NK-92 (cell line): Measurements from ENCODE around the gene RNASEL.
"Not testable (repeated sequence)": the region's sequence is repeated elsewhere in the genome, so short reads cannot be mapped to it uniquely, and the experiment has no call there.

Experiments used
- DNase-seq: peaks from one replicate; lab custom pipeline; 2025; ENCODE audit not compliant: unreplicated experiment; lab: John Stamatoyannopoulos, UW

RNASEL gene

GRCh38 chr1:182567629-182568028 is 21.4 kb downstream of the RNASEL start:
- no peak for DNase-seq

DNA sequence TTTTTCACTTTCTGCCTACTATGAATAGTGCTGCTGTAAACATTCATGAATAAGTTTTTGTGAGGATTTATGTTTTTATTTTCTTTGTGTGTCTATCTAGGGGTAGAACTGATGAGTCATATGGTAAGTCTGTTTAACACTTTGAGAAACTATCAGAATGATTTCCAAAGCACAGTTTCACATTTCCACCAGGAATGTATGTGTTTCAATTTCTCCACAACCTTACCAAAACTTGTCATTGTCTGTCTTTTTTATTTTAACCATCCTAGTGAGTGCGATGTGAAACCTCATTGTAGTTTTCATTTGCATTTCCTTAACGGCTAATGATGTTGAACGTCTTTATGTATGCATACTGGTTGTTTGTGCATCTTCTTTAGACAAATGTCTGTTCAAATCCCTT is 23.5 kb downstream of the RNASEL start:
- no peak for DNase-seq

GRCh38 chr1:182564406-182565004 is 24.6 kb downstream of the RNASEL start:
- DNase-seq, result no peak

- DNase-seq, result no peak
These were observed 26.0 kb downstream of the RNASEL start for GRCh38 chr1:182563095-182563494.

GRCh38 chr1:182561456-182561855 is 27.6 kb downstream of the RNASEL start:
- no peak for DNase-seq

DNA sequence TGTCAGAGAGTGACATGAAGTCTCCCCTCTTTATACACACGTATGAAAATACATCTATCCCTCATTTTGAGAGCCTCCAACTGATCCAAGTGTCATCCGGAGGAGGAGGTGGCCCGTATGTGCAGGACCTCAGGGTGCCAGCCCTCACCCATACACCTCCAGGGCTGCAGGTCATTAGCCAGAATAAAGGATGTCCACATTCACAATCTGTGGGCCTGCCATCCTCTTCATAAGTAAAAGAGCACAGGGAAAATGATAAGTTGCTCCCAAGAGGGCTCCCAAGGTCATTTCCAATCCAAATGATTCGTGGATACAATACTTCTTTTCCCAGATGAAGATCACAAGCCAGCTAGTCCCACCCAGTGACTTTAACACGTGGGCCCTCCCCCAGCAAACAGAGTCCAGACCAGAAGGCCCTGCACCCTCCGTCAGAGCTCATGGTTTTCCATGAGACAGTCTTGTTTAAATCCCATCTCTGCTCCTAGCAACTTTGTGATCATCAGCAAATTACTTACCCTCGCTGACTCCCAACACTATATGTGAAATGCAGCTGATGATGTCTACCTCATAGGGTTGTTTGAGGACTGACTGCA is 28.6 kb downstream of the RNASEL start:
- DNase-seq, result no peak

DNA sequence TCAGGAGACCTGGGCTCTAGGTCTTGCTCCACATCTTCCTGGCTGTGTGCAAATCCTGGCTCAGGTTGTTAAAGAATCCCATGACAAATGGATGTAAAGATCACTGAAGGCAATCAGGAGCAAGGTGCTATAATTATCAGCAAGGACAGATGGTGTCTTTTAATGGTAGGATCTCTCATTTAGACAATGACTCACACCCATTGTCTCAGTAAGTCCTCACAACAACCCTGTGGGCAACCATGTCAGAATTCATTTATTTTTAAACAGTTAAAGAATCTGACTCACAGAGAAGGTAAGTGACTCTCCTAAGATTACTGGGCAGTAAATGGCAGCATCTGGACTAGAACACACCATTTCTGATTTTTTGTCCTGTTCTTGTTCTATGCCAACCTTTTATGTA is 32.8 kb downstream of the RNASEL start:
- no peak for DNase-seq

- DNase-seq, result no peak
These were observed 33.6 kb downstream of the RNASEL start for GRCh38 chr1:182555493-182555892.

DNA sequence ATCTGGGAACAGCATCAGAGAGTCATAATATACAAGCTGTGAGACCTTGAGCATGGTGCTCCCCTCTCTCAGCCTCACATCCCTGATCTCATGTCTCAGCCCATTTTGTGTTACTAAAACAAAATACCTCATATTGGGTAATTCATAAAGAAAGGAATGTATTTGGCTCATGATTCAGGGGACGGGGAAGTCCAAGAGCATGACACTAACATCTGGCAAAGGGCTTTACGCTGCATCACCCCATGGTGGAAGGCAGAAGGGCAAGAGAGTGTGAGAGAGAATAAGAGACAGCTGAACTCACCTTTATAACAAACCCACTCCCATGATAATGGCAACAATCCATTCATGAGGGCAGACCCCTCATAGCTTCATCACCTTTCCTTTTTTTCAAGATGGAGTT is 36.5 kb downstream of the RNASEL start:
- DNase-seq, result no peak

GRCh38 chr1:182549811-182550210 is 39.2 kb downstream of the RNASEL start:
- no peak for DNase-seq

DNA sequence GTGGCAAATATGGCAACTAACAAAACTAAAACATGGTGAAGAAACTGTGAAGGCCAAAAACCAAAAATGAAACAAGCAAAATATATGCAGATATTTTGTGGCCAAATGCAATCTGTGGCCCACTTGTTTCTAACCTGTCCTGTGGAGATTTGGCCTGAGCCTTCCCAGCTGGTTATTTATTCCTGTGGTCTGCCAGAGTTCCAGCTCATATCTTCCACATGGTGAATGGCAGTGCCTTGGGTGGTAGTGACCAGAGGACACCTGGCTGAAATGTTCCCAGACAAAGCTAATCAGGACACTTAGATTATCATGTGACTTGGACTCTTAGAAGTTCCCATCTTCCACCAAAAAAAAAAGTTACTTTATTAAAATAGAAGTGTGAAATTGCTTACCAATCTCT is 39.7 kb downstream of the RNASEL start:
- no peak for DNase-seq

- DNase-seq, result no peak
These were observed 55.2 kb downstream of the RNASEL start for GRCh38 chr1:182533896-182534295.

GRCh38 chr1:182528206-182528605 is 60.9 kb downstream of the RNASEL start:
- DNase-seq, result not testable (repeated sequence)

DNA sequence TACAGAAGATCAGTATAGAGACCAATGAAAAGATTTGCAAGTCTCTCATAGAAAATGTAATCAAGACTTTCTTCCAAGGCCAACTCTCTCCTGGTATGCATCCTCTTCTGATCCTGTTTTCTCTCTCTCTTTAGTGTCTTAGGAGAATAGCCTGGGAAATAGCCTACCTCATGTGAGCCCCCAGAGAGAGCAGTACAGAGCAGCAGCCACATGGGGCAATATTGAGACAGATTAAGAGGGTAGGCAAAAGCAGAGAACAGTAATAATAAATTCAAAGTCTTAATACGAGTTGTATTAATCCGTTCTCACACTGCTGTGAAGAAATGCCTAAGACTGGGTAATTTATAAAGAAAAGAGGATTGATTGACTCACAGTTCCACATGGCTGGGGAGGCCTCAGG is 61.4 kb downstream of the RNASEL start:
- DNase-seq, result no peak

DNA sequence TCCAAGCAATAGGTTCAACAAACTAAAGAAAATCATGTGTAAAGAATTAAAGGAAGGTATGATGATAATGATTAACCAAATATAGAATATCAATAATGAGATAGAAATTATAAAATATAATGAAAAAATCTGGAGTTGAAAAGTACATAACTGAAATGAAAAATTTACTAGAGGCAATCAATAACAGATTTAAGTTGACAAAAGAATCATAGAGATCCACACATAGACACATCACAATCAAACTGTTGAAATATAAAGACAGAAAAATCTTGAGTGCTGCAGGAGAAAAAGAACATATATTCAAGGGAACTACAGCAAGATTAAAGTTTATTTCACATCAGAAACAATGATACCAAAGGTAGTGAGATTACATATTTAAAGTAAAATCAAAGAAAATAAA is 63.7 kb downstream of the RNASEL start:
- no peak for DNase-seq
